HCT116 (cell line): ENCODE measurements around the gene VWF. TPM values are rescaled to one million over a fixed set of nuclear protein-coding genes. Genes with fewer than 3 reads are reported as not detected.
A peak's percentile ranks its signal among the peaks of the same experiment; 100 is the strongest.

Experiments
- ATAC-seq: fragments of 200-7000 bp; cut with Tn5 transposase; 2 replicates; pipeline ENCODE4 v1.9.1; 2020; ENCODE audit warnings: mild to moderate bottlenecking, moderate library complexity
- BruUV-seq: library from RNA; stranded (reverse); fragments of 400-500 nt; replicated peaks from 2 replicates; lab custom pipeline; 2021; lab: Mats Ljungman, UMichigan
- CTCF ChIA-PET: fragments of 300-600 bp; sonication (Branson Sonifier 250); formaldehyde crosslinking; loops from one replicate; lab custom pipeline; 2021; ENCODE audit warnings: antibody characterized with exemption; lab: Charles Lee
- POLR2A ChIA-PET: fragments of 300-600, 350-600 bp; sonication (Branson Sonifier 250); formaldehyde crosslinking; loops from one replicate; lab custom pipeline; 2021; ENCODE audit warnings: antibody characterized with exemption; lab: Charles Lee
- RAD21 ChIA-PET, 2 experiments: fragments of 300-600 bp; sonication (Branson Sonifier 250); formaldehyde crosslinking; loops; one replicate each; lab custom pipeline; 2023; ENCODE audit warnings: low total read pairs in 2 of 2; ENCODE audit not compliant: uncharacterized antibody in 2 of 2, unreplicated experiment in 2 of 2, low non-redundant PET in 1 of 2; lab: Charles Lee
- DNase-seq: peaks from one replicate; pipeline ENCODE4 v3.0.0-alpha.2; 2010; ENCODE audit warnings: low read depth, low spot score
- H2AFZ ChIP-seq: fragments of 200-600 bp; shearing (Covaris generic), sonication (generic); 2 replicates; pipeline ENCODE4 v1.6.1; 2017; ENCODE audit warnings: low read depth, mixed run types, mixed read lengths, antibody characterized with exemption, low read length; ENCODE audit not compliant: poor library complexity, severe bottlenecking
- H3K27ac ChIP-seq: 2 replicates; pipeline ENCODE4 v1.5.1; 2012; ENCODE audit warnings: low read depth, low read length
- H3K27me3 ChIP-seq: fragments of 200-600 bp; sonication (generic); 2 replicates; pipeline ENCODE4 v1.6.1; 2016; ENCODE audit warnings: mixed run types, low read length, mixed read lengths; ENCODE audit not compliant: insufficient read depth
- H3K36me3 ChIP-seq, 2 experiments: fragments of 200-500 bp in 1 of 2; fragments of 200-600 bp in 1 of 2; sonication (Bioruptor generic) in 1 of 2; sonication (generic) in 1 of 2; 2 replicates each; pipeline versions ENCODE4 v1.5.1 to v1.6.1; 2014 to 2016; ENCODE audit warnings: low read length in 2 of 2, inconsistent platforms in 1 of 2, mixed read lengths in 1 of 2, mixed run types in 1 of 2; ENCODE audit not compliant: insufficient read depth in 2 of 2, control insufficient read depth in 1 of 2
- H3K4me1 ChIP-seq, 2 experiments: fragments of 200-600 bp in 1 of 2; sonication (generic) in 1 of 2; 2 replicates each; pipeline versions ENCODE4 v1.5.1 to v1.6.1; 2012 to 2017; ENCODE audit warnings: low read length in 2 of 2, inconsistent platforms in 1 of 2, mild to moderate bottlenecking in 1 of 2, mixed read lengths in 1 of 2, mixed run types in 1 of 2, moderate library complexity in 1 of 2; ENCODE audit not compliant: insufficient read depth in 2 of 2, control insufficient read depth in 1 of 2
- H3K4me2 ChIP-seq: fragments of 200-600 bp; sonication (generic); 2 replicates; pipeline ENCODE4 v1.6.1; 2017; ENCODE audit warnings: mixed run types, low read length, mixed read lengths
- H3K4me3 ChIP-seq, 2 experiments: fragments of 200-600 bp in 1 of 2; sonication (generic) in 1 of 2; replicated peaks in 1 of 2; 2 replicates each; pipeline ENCODE4 v1.5.1; 2011 to 2016; ENCODE audit warnings: low read length in 2 of 2, control low read depth in 1 of 2, low read depth in 1 of 2, mild to moderate bottlenecking in 1 of 2, mixed read lengths in 1 of 2, mixed run types in 1 of 2
- H3K79me2 ChIP-seq: fragments of 200-600 bp; sonication (generic); 2 replicates; pipeline ENCODE4 v1.6.1; 2017; ENCODE audit warnings: mild to moderate bottlenecking, mixed run types, low read length, moderate library complexity, mixed read lengths; ENCODE audit not compliant: insufficient read depth
- H3K9ac ChIP-seq: fragments of 200-600 bp; sonication (generic); 2 replicates; pipeline ENCODE4 v1.6.1; 2016; ENCODE audit warnings: low read length, mixed read lengths
- H3K9me2 ChIP-seq: fragments of 200-600 bp; sonication (generic), shearing (Covaris generic); 2 replicates; pipeline ENCODE4 v1.6.1; 2017; ENCODE audit warnings: mixed run types, mild to moderate bottlenecking, moderate library complexity; ENCODE audit not compliant: insufficient read depth
- H3K9me3 ChIP-seq, 2 experiments: fragments of 200-500 bp in 1 of 2; fragments of 200-600 bp in 1 of 2; sonication (Bioruptor generic) in 1 of 2; sonication (generic) in 1 of 2; 2 replicates each; pipeline ENCODE4 v1.6.1; 2014 to 2017; ENCODE audit warnings: low read length in 2 of 2, mixed read lengths in 2 of 2, inconsistent platforms in 1 of 2, low read depth in 1 of 2, mild to moderate bottlenecking in 1 of 2, mixed run types in 1 of 2, moderate library complexity in 1 of 2; ENCODE audit not compliant: control insufficient read depth in 1 of 2, insufficient read depth in 1 of 2
- H4K20me1 ChIP-seq: fragments of 200-600 bp; sonication (generic), shearing (Covaris generic); 2 replicates; pipeline ENCODE4 v1.6.1; 2017; ENCODE audit warnings: mixed run types, mild to moderate bottlenecking, moderate library complexity; ENCODE audit not compliant: insufficient read depth
- CBX3 ChIP-seq: IDR thresholded peaks from 2 replicates; pipeline ENCODE4 v1.6.1; 2012; ENCODE audit warnings: low read depth
- ELF1 ChIP-seq: IDR thresholded peaks from 2 replicates; pipeline ENCODE4 v1.6.1; 2012; ENCODE audit warnings: low read depth, borderline replicate concordance
- EZH2 ChIP-seq: fragments of 200-600 bp; sonication (generic); IDR thresholded peaks from 2 replicates; pipeline ENCODE4 v1.6.1; 2017; ENCODE audit warnings: antibody characterized with exemption, mixed run types
- FOSL1 ChIP-seq: IDR thresholded peaks from 2 replicates; pipeline ENCODE4 v1.6.1; 2012; ENCODE audit warnings: low read depth
- SP1 ChIP-seq: IDR thresholded peaks from 2 replicates; pipeline ENCODE4 v1.6.1; 2012; ENCODE audit warnings: low read depth
- TCF7L2 ChIP-seq: IDR thresholded peaks from 2 replicates; pipeline ENCODE4 v1.7.0; 2011; ENCODE audit warnings: borderline replicate concordance, inconsistent platforms; ENCODE audit not compliant: insufficient read depth, insufficient read length; ENCODE audit errors: extremely low read depth
- YY1 ChIP-seq: IDR thresholded peaks from 2 replicates; pipeline ENCODE4 v1.6.1; 2011; ENCODE audit warnings: low read length, low read depth, moderate library complexity, mild to moderate bottlenecking; ENCODE audit not compliant: insufficient replicate concordance; ENCODE audit errors: extremely low read depth
- ZFX ChIP-seq: fragments of 450-650 bp; IDR thresholded peaks from 2 replicates; pipeline ENCODE4 v1.6.1; 2017
- intact Hi-C: fragments of 100-400 bp; cut with micrococcal nuclease; formaldehyde crosslinking; loops from 2 replicates; pipeline ENCODE4 v1.10.0; 2022
- total RNA-seq: library from RNA; stranded (reverse); gene quantifications from one replicate; pipeline ENCODE4 v1.2.1, GENCODE V29; 2021; ENCODE audit not compliant: unreplicated experiment
- TF ChIP-seq, protein P1 (sequence below), 3 experiments: fragments of 200-600 bp in 1 of 3; sonication (generic) in 1 of 3; IDR thresholded peaks in 2 of 3; conservative IDR thresholded peaks in 1 of 3; 2 replicates each; pipeline ENCODE4 v1.5.1; 2012 to 2017; ENCODE audit warnings: low read depth in 2 of 3, low read length in 2 of 3, antibody characterized with exemption in 1 of 3, borderline replicate concordance in 1 of 3, control low read depth in 1 of 3, mild to moderate bottlenecking in 1 of 3, mixed read lengths in 1 of 3, mixed run types in 1 of 3, moderate library complexity in 1 of 3; ENCODE audit not compliant: insufficient read depth in 1 of 3
- TF ChIP-seq, protein P2 (sequence below): IDR thresholded peaks from 2 replicates; pipeline ENCODE4 v1.6.1; 2011; ENCODE audit warnings: mild to moderate bottlenecking, low read length, moderate library complexity; ENCODE audit not compliant: insufficient replicate concordance; ENCODE audit errors: extremely low read depth
- TF ChIP-seq, protein P3 (sequence below): IDR thresholded peaks from 2 replicates; pipeline ENCODE4 v1.6.1; 2012; ENCODE audit warnings: low read depth
- TF ChIP-seq, protein P4 (sequence below): IDR thresholded peaks from 2 replicates; pipeline ENCODE4 v1.6.1; 2012
- TF ChIP-seq, protein P5 (sequence below): IDR thresholded peaks from 2 replicates; pipeline ENCODE4 v1.6.1; 2012

The VWF gene
- total RNA-seq, 1 experiment from 2014 or later: 0.57 TPM

DNA sequence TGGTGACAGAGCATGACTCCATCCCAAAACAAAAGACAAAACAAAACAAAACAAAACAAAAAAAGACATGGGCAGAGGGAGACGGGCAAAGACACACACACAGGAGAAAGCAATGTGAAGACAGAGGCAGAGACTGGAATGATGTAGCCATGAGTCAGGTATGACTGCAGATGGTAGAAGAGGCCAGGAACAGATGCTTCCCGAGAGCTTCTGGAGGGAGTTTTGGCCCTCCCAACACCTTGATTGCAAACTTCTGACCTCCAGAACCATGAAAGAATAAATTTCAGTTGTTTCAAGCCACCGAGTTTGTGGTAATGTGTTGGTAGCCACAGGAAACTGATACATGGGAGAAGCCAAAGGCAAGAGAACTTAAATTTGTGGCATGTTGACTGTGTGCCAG is 27.1 kb downstream of the VWF start:
- H3K4me3 ChIP-seq: no peak overlapping the region
- no peaks in the 10 kb centered on the region for H3K9me2 ChIP-seq
- no peaks in the 10 kb centered on the region for H3K27me3 ChIP-seq
- no peaks in the 10 kb centered on the region for H4K20me1 ChIP-seq
- intact Hi-C loops: no loop called here
- POLR2A ChIA-PET: no interaction called here
- no peak overlapping the region for H3K27ac ChIP-seq
- ATAC-seq (no peak), DNase-seq (no peak)
- CTCF ChIA-PET: no interaction called here
- H3K4me2 ChIP-seq: 0 out of 2 replicates have a peak overlapping the region, but pooled peaks have one; percentile 2
- no peak overlapping the region for H2AFZ ChIP-seq
- no TSS peak for BruUV-seq
- H3K79me2 ChIP-seq: no peaks in the 10 kb centered on the region
- no peaks in the 10 kb centered on the region for H3K9me3 ChIP-seq
- H3K36me3 ChIP-seq: no peaks in the 10 kb centered on the region
- TF ChIP-seq, protein P1, sequence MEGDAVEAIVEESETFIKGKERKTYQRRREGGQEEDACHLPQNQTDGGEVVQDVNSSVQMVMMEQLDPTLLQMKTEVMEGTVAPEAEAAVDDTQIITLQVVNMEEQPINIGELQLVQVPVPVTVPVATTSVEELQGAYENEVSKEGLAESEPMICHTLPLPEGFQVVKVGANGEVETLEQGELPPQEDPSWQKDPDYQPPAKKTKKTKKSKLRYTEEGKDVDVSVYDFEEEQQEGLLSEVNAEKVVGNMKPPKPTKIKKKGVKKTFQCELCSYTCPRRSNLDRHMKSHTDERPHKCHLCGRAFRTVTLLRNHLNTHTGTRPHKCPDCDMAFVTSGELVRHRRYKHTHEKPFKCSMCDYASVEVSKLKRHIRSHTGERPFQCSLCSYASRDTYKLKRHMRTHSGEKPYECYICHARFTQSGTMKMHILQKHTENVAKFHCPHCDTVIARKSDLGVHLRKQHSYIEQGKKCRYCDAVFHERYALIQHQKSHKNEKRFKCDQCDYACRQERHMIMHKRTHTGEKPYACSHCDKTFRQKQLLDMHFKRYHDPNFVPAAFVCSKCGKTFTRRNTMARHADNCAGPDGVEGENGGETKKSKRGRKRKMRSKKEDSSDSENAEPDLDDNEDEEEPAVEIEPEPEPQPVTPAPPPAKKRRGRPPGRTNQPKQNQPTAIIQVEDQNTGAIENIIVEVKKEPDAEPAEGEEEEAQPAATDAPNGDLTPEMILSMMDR (IDR thresholded peaks at IDR 0.05 in 2 of 3, conservative IDR thresholded peaks at IDR 0.05 in 1 of 3; ENCODE audit: borderline replicate concordance in 1 of 3, insufficient read depth in 1 of 3, low read depth in 2 of 3, low read length in 2 of 3): no peak
- TF ChIP-seq, protein P2, sequence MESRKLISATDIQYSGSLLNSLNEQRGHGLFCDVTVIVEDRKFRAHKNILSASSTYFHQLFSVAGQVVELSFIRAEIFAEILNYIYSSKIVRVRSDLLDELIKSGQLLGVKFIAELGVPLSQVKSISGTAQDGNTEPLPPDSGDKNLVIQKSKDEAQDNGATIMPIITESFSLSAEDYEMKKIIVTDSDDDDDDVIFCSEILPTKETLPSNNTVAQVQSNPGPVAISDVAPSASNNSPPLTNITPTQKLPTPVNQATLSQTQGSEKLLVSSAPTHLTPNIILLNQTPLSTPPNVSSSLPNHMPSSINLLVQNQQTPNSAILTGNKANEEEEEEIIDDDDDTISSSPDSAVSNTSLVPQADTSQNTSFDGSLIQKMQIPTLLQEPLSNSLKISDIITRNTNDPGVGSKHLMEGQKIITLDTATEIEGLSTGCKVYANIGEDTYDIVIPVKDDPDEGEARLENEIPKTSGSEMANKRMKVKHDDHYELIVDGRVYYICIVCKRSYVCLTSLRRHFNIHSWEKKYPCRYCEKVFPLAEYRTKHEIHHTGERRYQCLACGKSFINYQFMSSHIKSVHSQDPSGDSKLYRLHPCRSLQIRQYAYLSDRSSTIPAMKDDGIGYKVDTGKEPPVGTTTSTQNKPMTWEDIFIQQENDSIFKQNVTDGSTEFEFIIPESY: no peak
- TF ChIP-seq, protein P3, sequence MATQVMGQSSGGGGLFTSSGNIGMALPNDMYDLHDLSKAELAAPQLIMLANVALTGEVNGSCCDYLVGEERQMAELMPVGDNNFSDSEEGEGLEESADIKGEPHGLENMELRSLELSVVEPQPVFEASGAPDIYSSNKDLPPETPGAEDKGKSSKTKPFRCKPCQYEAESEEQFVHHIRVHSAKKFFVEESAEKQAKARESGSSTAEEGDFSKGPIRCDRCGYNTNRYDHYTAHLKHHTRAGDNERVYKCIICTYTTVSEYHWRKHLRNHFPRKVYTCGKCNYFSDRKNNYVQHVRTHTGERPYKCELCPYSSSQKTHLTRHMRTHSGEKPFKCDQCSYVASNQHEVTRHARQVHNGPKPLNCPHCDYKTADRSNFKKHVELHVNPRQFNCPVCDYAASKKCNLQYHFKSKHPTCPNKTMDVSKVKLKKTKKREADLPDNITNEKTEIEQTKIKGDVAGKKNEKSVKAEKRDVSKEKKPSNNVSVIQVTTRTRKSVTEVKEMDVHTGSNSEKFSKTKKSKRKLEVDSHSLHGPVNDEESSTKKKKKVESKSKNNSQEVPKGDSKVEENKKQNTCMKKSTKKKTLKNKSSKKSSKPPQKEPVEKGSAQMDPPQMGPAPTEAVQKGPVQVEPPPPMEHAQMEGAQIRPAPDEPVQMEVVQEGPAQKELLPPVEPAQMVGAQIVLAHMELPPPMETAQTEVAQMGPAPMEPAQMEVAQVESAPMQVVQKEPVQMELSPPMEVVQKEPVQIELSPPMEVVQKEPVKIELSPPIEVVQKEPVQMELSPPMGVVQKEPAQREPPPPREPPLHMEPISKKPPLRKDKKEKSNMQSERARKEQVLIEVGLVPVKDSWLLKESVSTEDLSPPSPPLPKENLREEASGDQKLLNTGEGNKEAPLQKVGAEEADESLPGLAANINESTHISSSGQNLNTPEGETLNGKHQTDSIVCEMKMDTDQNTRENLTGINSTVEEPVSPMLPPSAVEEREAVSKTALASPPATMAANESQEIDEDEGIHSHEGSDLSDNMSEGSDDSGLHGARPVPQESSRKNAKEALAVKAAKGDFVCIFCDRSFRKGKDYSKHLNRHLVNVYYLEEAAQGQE: no peak
- TF ChIP-seq ZFX (no peak), YY1 (no peak), FOSL1 (no peak), CBX3 (no peak), EZH2 (no peak), ELF1 (no peak), SP1 (no peak), TCF7L2 (no peak)
- TF ChIP-seq, protein P4, sequence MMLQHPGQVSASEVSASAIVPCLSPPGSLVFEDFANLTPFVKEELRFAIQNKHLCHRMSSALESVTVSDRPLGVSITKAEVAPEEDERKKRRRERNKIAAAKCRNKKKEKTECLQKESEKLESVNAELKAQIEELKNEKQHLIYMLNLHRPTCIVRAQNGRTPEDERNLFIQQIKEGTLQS: no peak
- TF ChIP-seq, protein P5, sequence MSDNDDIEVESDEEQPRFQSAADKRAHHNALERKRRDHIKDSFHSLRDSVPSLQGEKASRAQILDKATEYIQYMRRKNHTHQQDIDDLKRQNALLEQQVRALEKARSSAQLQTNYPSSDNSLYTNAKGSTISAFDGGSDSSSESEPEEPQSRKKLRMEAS: no peak
- H3K9ac ChIP-seq: no peak overlapping the region
- H3K4me1 ChIP-seq: peaks cover 16 to 28% of the 10 kb centered on the region in 2 experiments
- RAD21 ChIA-PET: no interaction called here
